GM12878 (cell line): ENCODE data around the gene GNAQ. TPM values are rescaled to one million over a fixed set of nuclear protein-coding genes. Genes with fewer than 3 reads are reported as not detected.

Experiments used
- ATAC-seq: fragments of 200-7000 bp; cut with Tn5 transposase; 3 replicates; pipeline ENCODE4 v1.9.1; 2020; ENCODE audit warnings: mild to moderate bottlenecking, moderate library complexity
- BruUV-seq: library from RNA; stranded (reverse); fragments of 400-500 nt; replicated peaks from 2 replicates; lab custom pipeline; 2021; lab: Mats Ljungman, UMichigan
- CTCF ChIA-PET: fragments of 300-600 bp; sonication (Branson Sonifier 250); formaldehyde crosslinking; extraction: SDS; loops from one replicate; lab custom pipeline; 2021; ENCODE audit warnings: inconsistent platforms; lab: Yijun Ruan, JAX
- POLR2A ChIA-PET: fragments of 350-600 bp; formaldehyde crosslinking; extraction: SDS; loops from one replicate; lab custom pipeline; 2021; ENCODE audit warnings: inconsistent platforms; lab: Charles Lee
- RAD21 ChIA-PET: fragments of 300-600 bp; sonication (Branson Sonifier 250); formaldehyde crosslinking; loops from one replicate; lab custom pipeline; 2023; ENCODE audit warnings: antibody characterized with exemption; ENCODE audit not compliant: unreplicated experiment; lab: Charles Lee
- SMC1A ChIA-PET: fragments of 300-600 bp; sonication (Branson Sonifier 250); formaldehyde crosslinking; loops from one replicate; lab custom pipeline; 2023; ENCODE audit not compliant: unreplicated experiment, uncharacterized antibody; lab: Charles Lee
- DNase-seq: peaks from one replicate; pipeline ENCODE4 v3.0.0-alpha.2; 2011; ENCODE audit warnings: low read depth, low spot score
- FAIRE-seq: peaks from 3 replicates; lab custom pipeline; 2011; peaks lifted over from hg19 to GRCh38; lab: Jason Lieb, UNC
- H2AFZ ChIP-seq: 2 replicates; pipeline ENCODE4 v1.6.0; 2011; ENCODE audit warnings: low read depth, low read length, control low read depth; ENCODE audit not compliant: control insufficient read depth
- H3K27ac ChIP-seq: 2 replicates; pipeline ENCODE4 v1.5.1; 2011; ENCODE audit warnings: control low read depth; ENCODE audit not compliant: control insufficient read depth, insufficient read depth
- H3K27me3 ChIP-seq, 2 experiments: replicated peaks in 1 of 2; 2 replicates each; pipeline versions ENCODE4 v1.6.0 to v1.6.1; 2011; ENCODE audit warnings: low read length in 1 of 2; ENCODE audit not compliant: control insufficient read depth in 2 of 2, insufficient read depth in 2 of 2
- H3K36me3 ChIP-seq, 2 experiments: 2 replicates each; pipeline ENCODE4 v1.5.1; 2011; ENCODE audit warnings: low read length in 1 of 2; ENCODE audit not compliant: control insufficient read depth in 2 of 2, insufficient read depth in 2 of 2
- H3K4me1 ChIP-seq: 2 replicates; pipeline ENCODE4 v1.6.1; 2011; ENCODE audit warnings: mild to moderate bottlenecking, low read length, moderate library complexity, mixed read lengths; ENCODE audit not compliant: control insufficient read depth, insufficient read depth
- H3K4me2 ChIP-seq: 2 replicates; pipeline ENCODE4 v1.6.0; 2011; ENCODE audit warnings: control low read depth; ENCODE audit not compliant: control insufficient read depth, insufficient read depth
- H3K4me3 ChIP-seq: fragments of 200-600 bp; sonication (generic); 2 replicates; pipeline ENCODE4 v1.5.1; 2016
- H3K79me2 ChIP-seq: 2 replicates; pipeline ENCODE4 v1.6.0; 2011; ENCODE audit warnings: low read length; ENCODE audit not compliant: control insufficient read depth, insufficient read depth
- H3K9ac ChIP-seq: 2 replicates; pipeline ENCODE4 v1.8.0; 2011; ENCODE audit warnings: low read length, control low read depth, mixed read lengths; ENCODE audit not compliant: control insufficient read depth, insufficient read depth
- H3K9me3 ChIP-seq: replicated peaks from 3 replicates; pipeline ENCODE4 v1.5.1; 2011; ENCODE audit warnings: mild to moderate bottlenecking, low read length; ENCODE audit not compliant: control insufficient read depth, insufficient read depth
- H4K20me1 ChIP-seq: 2 replicates; pipeline ENCODE4 v1.6.0; 2011; ENCODE audit not compliant: control insufficient read depth, insufficient read depth
- CBX5 ChIP-seq: sonication (generic); IDR thresholded peaks from 2 replicates; pipeline ENCODE4 v1.6.1; 2016; ENCODE audit warnings: low read depth, moderate library complexity, mild to moderate bottlenecking, inconsistent platforms
- EGR1 ChIP-seq, 2 experiments: IDR thresholded peaks; 1 replicate in 1 of 2; 2 replicates in 1 of 2; pipeline ENCODE4 v1.6.1; 2011 to 2012; ENCODE audit warnings: low read depth in 2 of 2, low read length in 2 of 2, borderline replicate concordance in 1 of 2, mild to moderate bottlenecking in 1 of 2, moderate library complexity in 1 of 2
- IRF4 ChIP-seq: IDR thresholded peaks from 2 replicates; pipeline ENCODE4 v1.6.1; 2011; ENCODE audit warnings: low read depth, low read length
- NR2C1 ChIP-seq: fragments of 450-650 bp; IDR thresholded peaks from 2 replicates; pipeline ENCODE4 v1.6.1; 2017; ENCODE audit warnings: antibody characterized with exemption, mild to moderate bottlenecking, moderate library complexity
- NR2F1 ChIP-seq: fragments of 450-650 bp; conservative IDR thresholded peaks from 2 replicates; pipeline ENCODE4 v1.6.1; 2017; ENCODE audit warnings: mild to moderate bottlenecking
- RUNX3 ChIP-seq: IDR thresholded peaks from 2 replicates; pipeline ENCODE4 v1.6.1; 2012; ENCODE audit warnings: low read length, inconsistent platforms
- SIX5 ChIP-seq: IDR thresholded peaks from 2 replicates; pipeline ENCODE4 v1.6.1; 2011; ENCODE audit warnings: mild to moderate bottlenecking, low read depth, low read length, moderate library complexity; ENCODE audit not compliant: severe bottlenecking
- SREBF1 ChIP-seq: IDR thresholded peaks from 2 replicates; pipeline ENCODE4 v1.6.1; 2012; ENCODE audit warnings: mild to moderate bottlenecking, low read length
- STAT1 ChIP-seq: fragments of 450-650 bp; conservative IDR thresholded peaks from 2 replicates; pipeline ENCODE4 v1.6.1; 2014; ENCODE audit warnings: antibody characterized with exemption, mild to moderate bottlenecking
- WGBS: methylation state at CpG from one replicate; pipeline ENCODE4 v1.1.6; 2016; ENCODE audit warnings: low lambda C conversion rate; ENCODE audit not compliant: insufficient replicate concordance, insufficient coverage; ENCODE audit errors: missing lambda C conversion rate; 5-methylcytosine and 5-hydroxymethylcytosine counted together
- in situ Hi-C: fragments of 300-500 bp; cut with MboI; formaldehyde crosslinking; loops from 9 replicates; pipeline ENCODE4 v1.14.3; 2018; ENCODE audit warnings: mixed read lengths
- intact Hi-C: fragments of 100-400 bp; cut with micrococcal nuclease; formaldehyde crosslinking; loops from one replicate; pipeline ENCODE4 v1.14.2; 2022; ENCODE audit not compliant: unreplicated experiment
- polyA plus RNA-seq, 11 experiments: library from polyadenylated mRNA; depleted of rRNA in 4 of 11; unstranded in 6 of 11; stranded (reverse) in 5 of 11; fragments of >200 nt; fragmentation: Nextera tagmentation in 4 of 11; fragmentation: Illumina TruSeq in 1 of 11; extraction: Ambion mirVana in 4 of 11; extraction: Trizol in 1 of 11; gene quantifications; 1 replicate in 1 of 11; 2 replicates in 10 of 11; pipeline versions ENCODE4 v1.2.1 to v1.2.3, GENCODE V29; 2011 to 2016; ENCODE audit warnings: inconsistent platforms in 2 of 11, missing spikeins in 2 of 11, low read depth in 1 of 11
- total RNA-seq, 4 experiments: library from RNA; depleted of rRNA in 3 of 4; stranded (reverse); fragments of >200 nt in 3 of 4; fragmentation: Illumina TruSeq in 1 of 4; extraction: Trizol in 1 of 4; gene quantifications; 2 replicates each; pipeline versions ENCODE4 v1.2.1 to v1.2.3, GENCODE V29; 2013 to 2021
- TF ChIP-seq, protein P1 (sequence below): fragments of 450-650 bp; IDR thresholded peaks from 2 replicates; pipeline ENCODE4 v1.6.1; 2017; ENCODE audit warnings: low read depth, mild to moderate bottlenecking, moderate library complexity
- TF ChIP-seq, protein P2 (sequence below): fragments of 450-650 bp; IDR thresholded peaks from 2 replicates; pipeline ENCODE4 v1.6.1; 2018; ENCODE audit warnings: mild to moderate bottlenecking, low read depth, moderate library complexity; ENCODE audit not compliant: partially characterized antibody

GNAQ gene
- total and polyA plus RNA-seq, 10 of the 15 experiments (the other 5 are each of a cell fraction or from before 2014, with no cell fraction given): 0.15 to 47.2 (median 0.49) TPM

DNA sequence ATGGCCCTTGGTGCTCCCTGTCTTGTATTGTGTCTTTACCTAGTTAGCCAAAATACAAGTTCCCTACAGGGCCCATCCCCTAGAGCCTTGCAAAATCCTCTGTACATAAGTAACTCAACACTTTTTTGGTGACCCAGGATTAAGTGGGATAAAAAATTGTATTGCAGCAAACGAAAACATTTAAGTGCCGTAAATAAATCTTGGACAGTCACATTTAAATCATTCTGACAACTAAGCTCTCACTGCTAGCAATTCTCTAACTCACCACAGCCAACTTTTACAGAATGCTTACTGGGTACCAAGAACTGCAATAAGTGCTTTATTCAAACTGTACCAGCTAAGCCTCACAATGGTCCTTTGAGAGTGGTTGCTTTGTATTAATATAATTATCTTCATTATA lies 56.6 kb downstream of the GNAQ start:
- CTCF ChIA-PET: interaction anchor here (0.5 to 7.5 kb wide), 10 partner anchors 12 to 145 kb away, joined by 3 to 153 read pairs (median 4); no protein-coding TSS in a partner anchor
- TF ChIP-seq, protein P1, sequence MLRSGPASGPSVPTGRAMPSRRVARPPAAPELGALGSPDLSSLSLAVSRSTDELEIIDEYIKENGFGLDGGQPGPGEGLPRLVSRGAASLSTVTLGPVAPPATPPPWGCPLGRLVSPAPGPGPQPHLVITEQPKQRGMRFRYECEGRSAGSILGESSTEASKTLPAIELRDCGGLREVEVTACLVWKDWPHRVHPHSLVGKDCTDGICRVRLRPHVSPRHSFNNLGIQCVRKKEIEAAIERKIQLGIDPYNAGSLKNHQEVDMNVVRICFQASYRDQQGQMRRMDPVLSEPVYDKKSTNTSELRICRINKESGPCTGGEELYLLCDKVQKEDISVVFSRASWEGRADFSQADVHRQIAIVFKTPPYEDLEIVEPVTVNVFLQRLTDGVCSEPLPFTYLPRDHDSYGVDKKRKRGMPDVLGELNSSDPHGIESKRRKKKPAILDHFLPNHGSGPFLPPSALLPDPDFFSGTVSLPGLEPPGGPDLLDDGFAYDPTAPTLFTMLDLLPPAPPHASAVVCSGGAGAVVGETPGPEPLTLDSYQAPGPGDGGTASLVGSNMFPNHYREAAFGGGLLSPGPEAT: no peak
- TF ChIP-seq EGR1 (IDR thresholded peaks at IDR 0.05; ENCODE audit: borderline replicate concordance in 1 of 2, low read depth in 2 of 2, low read length in 2 of 2) (no peak), IRF4 (no peak), RUNX3 (no peak), NR2C1 (no peak), CBX5 (no peak), SREBF1 (no peak), STAT1 (no peak), SIX5 (no peak), NR2F1 (no peak)
- TF ChIP-seq, protein P2, sequence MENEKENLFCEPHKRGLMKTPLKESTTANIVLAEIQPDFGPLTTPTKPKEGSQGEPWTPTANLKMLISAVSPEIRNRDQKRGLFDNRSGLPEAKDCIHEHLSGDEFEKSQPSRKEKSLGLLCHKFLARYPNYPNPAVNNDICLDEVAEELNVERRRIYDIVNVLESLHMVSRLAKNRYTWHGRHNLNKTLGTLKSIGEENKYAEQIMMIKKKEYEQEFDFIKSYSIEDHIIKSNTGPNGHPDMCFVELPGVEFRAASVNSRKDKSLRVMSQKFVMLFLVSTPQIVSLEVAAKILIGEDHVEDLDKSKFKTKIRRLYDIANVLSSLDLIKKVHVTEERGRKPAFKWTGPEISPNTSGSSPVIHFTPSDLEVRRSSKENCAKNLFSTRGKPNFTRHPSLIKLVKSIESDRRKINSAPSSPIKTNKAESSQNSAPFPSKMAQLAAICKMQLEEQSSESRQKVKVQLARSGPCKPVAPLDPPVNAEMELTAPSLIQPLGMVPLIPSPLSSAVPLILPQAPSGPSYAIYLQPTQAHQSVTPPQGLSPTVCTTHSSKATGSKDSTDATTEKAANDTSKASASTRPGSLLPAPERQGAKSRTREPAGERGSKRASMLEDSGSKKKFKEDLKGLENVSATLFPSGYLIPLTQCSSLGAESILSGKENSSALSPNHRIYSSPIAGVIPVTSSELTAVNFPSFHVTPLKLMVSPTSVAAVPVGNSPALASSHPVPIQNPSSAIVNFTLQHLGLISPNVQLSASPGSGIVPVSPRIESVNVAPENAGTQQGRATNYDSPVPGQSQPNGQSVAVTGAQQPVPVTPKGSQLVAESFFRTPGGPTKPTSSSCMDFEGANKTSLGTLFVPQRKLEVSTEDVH: no peak
- Histone ChIP-seq H3K4me1 (no peaks in the 10 kb centered on the region), H3K27me3 (0 out of 4 replicates have a peak, but pooled peaks cover 0 to 2% of the 10 kb centered on the region in 2 experiments), H4K20me1 (no peaks in the 10 kb centered on the region), H3K79me2 (no peaks in the 10 kb centered on the region), H3K4me3 (no peak overlapping the region), H3K9ac (no peak overlapping the region), H3K27ac (no peak overlapping the region), H2AFZ (no peak overlapping the region), H3K9me3 (no peaks in the 10 kb centered on the region), H3K36me3 (no peaks in the 10 kb centered on the region), H3K4me2 (no peak overlapping the region)
- in situ Hi-C loops (no loop called here), intact Hi-C loops (loop anchor here (5.0 kb wide), 2 partner anchors 62 to 147 kb away; no protein-coding TSS in a partner anchor)
- BruUV-seq: no TSS peak
- SMC1A ChIA-PET: interaction anchor here (0.6 to 9.6 kb wide), 20 partner anchors 9 to 292 kb away, joined by 3 to 145 read pairs (median 6); partner anchors contain the start of gene GNAQ
- DNase-seq: no peak
- no peak for ATAC-seq
- RAD21 ChIA-PET: interaction anchor here (1.1 to 9.5 kb wide), 13 partner anchors 10 to 203 kb away, joined by 3 to 123 read pairs (median 8); partner anchors contain the start of gene GNAQ
- POLR2A ChIA-PET: interaction anchor here (0.5 to 1.7 kb wide), 2 partner anchors 61 to 129 kb away, joined by 3 to 6 read pairs; no protein-coding TSS in a partner anchor
- 47% methylated on average over 2 of the region's 2 CpGs for WGBS
- FAIRE-seq: no peak
